GDM1 (cell line): Measurements from ENCODE around the gene PAX2.

ENCODE experiments used
- DNase-seq: peaks from one replicate; lab custom pipeline; 2025; lab: John Stamatoyannopoulos, UW

PAX2 gene

DNA sequence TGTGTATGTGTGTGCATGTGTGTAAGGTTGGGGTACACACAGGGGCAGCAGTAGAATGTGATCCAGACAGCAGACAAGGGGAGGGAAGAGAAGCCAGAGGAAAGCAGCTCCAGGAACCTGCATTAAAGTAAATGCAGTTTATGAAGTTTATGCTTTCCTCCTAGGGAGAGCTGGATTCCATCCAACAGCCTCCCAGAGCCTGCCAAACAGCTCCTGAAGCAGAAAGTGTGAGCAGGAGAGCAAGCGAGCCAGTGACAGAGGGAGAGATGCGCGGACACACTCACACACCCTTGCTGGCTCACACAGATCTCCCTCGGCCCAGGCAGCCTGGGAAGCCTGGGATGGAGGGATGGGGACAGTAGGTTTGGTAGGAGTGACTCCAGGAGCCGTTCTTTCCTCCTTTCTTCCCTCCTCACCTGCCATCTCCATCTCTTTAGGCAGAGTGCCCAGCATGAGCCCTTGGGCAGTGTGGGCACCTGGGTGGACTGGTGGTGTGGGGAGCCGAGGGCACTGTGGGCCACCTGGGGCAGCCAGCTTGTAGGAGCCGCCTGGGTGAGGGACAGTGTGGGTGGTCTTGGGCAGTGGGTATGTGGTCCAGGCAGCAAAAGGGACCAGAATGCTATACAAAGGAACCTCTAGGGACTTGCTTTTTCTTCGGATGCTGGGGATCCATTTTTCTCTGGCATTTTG is 46.1 kb downstream of the PAX2 start:
- no peak for DNase-seq

DNA sequence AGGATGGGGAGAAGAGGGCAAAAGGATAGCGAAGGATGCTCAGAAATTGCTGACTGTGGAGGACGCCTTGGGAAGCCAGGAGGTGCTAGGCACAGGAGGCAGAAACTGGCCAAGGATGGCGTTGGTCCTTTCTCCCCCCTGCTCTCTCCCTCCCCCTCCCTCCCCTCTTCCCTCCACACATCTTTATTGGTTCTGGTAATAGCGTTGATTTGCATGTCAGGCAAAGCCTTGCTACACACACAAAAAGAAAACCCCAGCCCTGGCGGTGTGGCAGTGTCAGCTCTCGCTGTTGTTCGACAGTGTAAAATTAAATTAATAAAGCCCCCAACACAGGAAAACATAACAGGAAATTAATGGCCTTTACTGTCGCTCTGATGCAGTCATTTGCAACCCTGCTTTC is 47.2 kb downstream of the PAX2 start:
- DNase-seq = no peak

DNA sequence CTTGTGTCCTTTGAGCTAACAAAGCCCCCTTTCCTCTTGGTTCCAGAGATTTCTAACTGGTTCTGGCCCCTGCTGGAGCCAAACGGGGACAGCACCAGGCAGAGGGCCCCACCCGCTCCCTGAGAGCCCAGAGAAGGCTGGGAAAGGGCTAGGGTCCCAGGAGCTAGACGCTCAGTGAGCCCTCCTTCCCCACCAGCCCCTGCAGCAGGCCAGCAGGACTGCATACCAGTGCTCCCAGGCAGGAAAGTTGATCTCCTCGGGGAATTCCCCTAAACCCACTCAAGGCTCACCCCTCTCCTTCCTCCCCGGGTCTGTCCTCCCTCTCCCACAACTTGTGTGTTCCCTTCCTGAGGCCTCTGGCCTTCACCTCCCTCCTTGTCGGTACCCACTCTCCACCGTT is 47.7 kb downstream of the PAX2 start:
- DNase-seq = no peak

DNA sequence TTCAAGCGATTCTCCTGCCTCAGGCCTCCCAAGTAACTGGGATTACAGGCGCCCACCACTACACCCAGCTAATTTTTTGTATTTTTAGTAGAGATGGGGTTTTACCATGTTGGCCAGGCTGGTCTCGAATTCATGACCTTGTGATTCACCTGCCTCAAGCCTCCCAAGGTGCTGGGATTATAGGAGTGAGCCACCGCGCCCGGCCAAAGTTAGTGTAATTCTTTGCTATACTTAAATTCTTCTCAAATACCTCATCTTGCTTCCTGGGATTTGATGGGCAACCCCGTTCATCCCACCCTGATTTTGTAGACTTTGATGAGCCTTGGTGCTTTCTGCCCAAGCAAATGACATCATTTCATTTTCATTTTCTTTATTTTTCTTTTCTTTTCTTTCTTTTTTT is 54.5 kb downstream of the PAX2 start:
- no peak for DNase-seq

DNA sequence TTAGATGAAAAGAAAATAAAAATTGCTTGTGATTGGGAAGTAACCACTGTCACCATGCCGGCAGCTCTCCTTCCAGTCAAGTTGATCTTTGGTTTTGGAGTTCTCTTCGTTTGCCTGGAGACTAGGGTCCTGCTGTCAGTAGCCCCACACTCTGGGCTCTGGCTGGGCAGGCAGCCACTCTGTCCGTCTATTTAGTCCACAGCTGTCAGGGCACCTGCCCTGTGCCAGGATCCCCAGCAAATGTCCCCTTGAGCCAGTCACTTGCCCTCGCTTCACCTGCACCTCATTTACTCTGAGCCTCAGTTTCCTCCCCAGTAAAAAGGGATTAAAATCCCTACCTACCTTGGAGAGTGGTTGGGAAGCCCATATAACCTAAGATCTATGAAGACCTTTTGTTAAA is 55.5 kb downstream of the PAX2 start:
- DNase-seq = no peak

DNA sequence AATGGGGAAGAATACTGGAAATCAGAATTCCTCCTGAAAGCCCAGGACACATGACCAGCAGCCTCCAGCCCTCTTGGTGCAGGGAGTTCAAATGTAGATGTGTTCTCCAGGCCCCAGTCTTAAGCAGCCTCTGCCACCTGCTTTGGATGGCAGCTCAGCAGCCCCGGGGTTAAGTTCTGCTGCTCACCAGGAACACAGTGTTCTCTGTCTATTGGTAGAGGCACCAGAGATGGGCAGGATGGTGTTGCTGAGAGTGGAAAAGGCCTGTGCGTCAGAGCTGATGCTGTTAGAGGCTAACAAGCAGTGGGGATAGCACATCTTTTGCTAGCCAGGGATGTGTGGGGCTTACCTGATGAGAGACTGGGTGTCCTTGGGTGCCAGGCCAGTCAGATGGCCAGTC is 56.8 kb downstream of the PAX2 start:
- DNase-seq = no peak

DNA sequence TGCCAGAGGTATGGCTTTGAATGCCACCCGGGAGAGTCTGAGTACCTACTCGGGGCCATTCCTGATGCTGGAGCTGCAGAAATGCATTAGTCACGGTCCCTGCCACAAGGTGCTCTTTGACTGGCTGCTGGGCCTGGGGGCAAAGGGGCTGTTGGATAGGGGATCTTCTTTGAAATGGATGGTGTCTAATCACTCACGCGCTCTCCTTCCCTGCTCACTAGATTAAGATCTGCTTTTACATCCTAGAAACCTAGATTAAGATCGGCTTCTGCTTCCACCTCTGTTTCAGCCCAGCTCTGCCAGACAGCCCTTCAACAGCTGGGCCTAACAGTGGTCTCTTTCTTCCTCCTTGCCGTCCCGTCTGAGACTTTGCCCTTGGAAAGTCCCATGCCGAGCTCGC is 57.2 kb downstream of the PAX2 start:
- DNase-seq = no peak

DNA sequence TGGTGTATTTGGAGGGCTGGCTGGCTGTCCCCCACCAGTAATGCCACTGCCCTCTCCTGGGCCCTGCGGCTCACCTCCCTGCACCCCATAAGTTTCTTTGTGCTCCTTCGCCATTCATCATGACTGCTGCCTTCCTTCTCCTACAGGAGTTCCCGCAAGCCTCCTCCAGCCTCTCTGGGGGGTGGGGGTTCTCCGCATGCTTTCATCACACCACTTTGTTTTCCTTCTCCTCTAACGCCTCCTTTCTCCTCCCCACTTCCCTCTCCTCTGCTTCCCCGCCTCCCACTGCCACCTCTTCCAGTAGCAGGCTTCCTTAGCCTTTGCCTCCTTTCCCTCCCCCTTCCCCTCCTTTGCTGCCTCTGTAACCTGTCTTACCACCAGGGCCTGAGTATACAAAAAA is 58.1 kb downstream of the PAX2 start:
- no peak for DNase-seq

DNA sequence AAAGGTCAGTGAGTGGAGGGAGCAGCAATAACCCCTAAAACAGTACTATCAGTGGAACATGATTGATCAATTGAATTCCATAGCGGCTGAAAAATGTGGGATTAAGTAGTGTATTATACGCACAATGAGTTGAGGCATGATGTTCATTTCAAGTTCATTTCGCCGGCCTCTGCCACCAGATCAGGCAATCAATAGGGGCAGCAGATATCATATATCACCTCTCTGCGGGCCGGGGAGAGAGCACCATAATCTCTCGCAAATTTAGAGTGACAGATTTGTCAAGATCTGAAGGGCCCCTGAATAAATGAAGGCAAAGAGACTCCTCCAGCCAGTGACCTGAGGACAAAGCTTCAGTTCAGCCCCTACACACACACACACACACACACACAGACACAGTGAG is 58.5 kb downstream of the PAX2 start:
- no peak for DNase-seq

DNA sequence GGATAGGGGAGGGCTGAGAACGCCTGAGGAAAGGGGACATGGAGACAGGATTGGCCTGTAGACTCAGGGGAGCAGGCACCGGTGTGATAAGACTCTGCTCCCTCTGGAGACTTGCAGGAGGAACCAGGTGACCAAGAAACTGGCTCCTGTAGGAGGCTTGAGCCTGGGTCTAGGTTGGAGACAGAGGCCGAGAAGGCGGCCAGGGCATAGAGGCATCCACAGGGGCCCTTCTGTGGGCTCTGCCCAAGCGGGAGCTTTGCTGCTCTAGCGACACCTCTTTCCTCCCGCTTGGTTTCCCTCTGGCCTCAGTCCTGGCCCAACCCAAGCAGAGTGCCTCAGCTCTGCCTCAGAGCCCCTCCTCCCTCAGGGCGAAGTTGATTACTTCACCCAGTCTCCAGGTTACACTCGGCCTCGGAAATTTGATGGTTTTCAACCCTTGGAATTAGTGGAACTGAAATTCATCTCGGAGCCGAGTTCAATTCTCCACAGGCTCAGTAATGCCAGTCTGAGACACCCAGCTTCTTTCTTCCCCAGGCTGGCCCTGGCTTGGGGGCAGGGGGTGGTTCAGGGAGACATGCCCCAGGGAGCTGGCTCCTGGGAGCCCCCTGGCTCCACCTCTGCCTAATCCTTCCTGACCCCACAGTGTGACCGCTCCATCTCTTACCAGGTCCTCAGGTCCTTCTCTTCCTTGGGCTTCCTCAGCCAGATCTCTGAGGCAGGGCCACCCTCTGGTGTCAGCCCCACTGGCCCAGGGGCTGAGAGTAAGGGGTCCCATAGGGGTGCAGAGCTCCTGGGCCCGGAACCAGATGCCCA is 60.4 kb downstream of the PAX2 start:
- DNase-seq = no peak

DNA sequence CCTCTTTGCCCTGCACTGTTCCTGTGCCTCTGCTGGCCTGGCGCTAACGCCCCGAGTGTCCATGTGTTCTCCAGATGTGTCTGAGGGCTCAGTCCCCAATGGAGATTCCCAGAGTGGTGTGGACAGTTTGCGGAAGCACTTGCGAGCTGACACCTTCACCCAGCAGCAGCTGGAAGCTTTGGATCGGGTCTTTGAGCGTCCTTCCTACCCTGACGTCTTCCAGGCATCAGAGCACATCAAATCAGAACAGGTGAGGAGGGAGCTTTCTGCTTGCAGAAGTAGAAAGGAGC is 60.9 kb downstream of the PAX2 start:
- DNase-seq = no peak

DNA sequence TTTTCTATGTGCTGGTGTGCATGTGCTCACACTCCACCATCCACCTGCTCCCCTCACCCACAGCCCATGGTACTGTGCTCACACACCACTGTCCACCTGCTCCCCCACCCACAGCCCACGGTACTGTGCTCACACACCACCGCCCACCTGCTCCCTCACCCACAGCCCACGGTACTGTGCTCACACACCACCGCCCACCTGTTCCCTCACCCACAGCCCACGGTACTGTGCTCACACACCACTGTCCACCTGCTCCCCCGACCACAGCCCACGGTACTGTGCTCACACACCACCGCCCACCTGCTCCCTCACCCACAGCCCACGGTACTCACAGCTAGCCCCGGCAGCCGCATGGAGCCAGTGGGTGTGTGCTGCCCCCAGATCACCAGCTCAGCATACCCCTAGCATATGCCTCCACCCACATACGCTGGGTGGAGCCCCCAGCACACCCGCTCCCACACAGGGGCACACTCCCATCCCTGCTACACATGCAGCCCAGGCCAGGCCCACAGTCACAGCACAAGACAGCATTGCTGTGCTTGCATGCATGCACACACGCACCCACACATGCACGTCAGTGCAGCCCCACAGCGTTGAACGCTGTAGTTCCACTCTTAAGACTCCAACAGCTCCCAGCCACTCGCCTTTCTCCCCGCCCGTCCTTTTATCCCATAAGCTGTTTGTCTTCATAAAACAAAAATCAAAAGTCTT is 62.0 kb downstream of the PAX2 start:
- no peak for DNase-seq

DNA sequence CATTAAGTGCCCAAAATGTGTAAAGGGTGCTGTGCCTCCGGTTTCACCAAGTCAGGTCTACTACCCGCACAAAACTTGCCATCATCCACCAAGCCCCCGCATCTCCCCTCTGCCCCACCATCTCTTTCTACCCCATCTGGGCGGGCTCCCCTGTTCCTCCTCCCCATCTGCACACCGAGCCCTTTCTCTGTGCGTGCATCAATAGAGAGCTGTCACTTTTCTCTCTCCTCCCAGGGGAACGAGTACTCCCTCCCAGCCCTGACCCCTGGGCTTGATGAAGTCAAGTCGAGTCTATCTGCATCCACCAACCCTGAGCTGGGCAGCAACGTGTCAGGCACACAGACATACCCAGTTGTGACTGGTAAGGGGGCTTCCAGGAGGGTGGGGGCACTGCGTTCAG is 63.5 kb downstream of the PAX2 start:
- no peak for DNase-seq

DNA sequence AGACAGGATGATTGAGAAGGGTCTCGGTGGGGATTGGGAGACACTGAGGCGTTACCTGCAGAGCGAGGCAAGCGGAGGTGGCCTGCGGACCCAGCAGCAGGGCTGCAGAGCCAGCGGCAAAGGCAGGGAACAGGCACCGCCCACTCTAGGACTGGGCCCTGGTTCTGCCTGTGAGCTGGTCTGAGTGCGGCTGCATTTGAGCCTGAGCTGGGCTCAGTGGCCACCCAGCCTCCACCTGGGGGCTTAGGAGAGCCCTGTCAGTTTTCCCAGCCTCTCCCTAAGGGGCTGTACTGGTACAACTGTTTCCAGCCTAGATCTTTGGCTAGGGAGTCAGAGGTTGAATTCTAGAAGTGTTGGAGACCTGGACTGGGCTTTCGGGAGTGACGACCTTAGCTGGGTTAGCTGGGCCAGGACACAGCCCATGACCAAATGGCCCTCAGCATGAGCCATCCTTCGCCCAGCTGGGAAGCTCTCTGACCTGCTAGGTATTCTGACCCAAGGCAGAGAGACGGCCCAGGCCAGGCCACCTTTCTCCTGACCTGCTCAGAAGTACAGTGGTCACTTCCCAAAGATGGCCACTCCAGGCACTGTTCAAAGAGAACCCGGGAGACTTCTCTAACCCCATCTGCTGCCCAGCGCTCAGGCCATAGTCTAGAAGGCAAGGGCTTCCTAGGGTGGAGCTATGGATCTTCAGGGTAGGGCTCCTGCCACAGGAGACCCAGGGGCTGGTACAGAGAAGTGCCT is 64.9 kb downstream of the PAX2 start:
- DNase-seq = no peak

DNA sequence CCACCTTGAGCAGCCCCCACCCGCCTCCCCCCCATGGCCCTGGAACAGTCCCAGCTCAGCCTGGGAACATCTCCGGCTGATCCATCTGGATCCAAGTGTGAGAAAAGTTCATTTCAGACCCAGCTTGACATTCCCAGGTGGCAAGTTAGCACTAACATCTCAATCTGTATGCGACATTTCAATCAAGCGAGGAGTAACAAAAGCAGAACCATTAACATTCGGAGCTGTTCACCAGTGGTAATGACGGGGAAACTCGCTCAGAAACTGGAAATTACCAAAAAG is 65.4 kb downstream of the PAX2 start:
- DNase-seq = no peak

DNA sequence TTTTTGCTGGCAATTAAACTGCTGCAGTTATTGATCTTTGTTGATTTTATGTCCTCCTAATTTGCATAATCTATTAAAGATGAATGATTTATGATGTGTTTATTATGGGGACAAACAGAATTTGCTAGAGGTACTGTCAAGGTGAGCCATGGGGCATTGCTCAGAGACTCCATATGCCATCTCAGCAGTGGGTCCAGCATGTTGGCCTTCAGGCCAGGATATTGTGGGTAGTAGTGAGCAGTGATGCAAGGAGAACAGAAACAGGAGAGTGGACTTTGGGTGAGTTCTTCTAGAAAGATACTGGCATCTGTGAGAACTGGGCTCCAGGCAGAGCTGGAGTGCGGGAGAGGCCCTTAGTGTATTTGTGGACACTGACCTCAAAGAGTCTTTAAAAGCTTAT is 65.9 kb downstream of the PAX2 start:
- no peak for DNase-seq

DNA sequence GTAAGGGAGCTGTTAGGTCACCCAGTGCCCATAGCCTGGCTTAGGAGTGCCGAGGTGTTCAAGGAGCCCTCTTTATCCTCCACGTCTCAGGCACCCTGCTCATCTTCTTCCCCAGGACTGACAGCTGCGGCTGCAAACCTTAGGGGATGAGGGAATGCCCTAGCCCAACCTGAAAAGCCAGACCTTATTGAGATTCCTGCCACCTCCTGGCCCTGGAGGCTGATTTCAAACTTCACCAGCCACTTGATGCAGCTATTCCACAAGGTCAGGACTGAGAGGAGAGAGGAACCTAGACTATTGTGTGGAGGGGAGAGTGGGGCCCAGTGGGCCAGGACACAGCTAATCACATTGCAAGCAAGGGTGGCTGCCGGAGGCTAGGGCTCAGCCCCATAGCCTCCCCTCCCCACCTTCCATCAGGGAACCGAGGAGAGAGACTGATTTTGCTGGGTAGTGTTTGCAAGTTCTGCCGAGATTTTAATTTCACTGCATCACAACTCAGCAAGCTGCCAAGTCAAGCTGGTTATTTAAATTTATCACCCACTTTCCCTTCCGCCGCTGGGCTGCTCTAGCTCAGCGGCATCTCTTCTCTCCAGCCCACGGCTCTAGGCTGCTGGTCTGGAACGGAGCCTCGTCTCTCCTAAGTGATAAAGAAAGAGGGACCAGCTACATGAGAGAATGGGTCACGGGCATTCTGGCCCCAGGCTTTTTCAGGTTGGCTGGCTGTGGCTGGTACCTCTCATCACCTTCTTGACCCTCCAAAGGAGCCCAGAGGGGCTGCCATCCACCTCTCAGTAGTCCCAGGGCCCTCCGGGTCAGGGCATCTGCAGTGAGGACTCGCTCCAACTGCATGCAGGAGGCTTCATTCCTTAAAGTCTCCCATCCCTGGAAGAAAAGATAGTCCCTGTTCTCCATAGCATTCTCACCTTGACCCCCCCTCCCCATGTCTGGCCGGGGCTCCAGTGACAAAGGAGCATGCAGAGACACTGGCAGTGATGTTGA is 66.7 kb downstream of the PAX2 start:
- DNase-seq = no peak

DNA sequence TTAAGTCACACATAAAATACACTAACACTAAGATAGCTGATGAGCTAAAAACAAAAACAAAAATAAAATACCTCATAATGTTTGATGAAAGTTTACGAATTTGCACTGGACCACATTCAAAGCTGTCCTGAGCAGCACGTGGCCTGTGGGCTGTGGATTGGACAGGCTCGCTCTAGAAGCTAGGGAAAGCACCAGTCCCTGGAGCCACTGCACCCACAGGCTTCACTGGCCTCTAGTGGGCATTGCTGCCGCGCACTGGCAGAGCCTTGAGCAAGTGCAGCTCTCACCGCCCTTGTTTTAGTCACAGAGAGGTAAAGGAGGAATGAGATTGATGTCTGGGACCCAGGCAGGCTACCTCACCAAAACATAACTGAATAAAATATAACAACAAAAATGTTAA is 67.6 kb downstream of the PAX2 start:
- DNase-seq = no peak

DNA sequence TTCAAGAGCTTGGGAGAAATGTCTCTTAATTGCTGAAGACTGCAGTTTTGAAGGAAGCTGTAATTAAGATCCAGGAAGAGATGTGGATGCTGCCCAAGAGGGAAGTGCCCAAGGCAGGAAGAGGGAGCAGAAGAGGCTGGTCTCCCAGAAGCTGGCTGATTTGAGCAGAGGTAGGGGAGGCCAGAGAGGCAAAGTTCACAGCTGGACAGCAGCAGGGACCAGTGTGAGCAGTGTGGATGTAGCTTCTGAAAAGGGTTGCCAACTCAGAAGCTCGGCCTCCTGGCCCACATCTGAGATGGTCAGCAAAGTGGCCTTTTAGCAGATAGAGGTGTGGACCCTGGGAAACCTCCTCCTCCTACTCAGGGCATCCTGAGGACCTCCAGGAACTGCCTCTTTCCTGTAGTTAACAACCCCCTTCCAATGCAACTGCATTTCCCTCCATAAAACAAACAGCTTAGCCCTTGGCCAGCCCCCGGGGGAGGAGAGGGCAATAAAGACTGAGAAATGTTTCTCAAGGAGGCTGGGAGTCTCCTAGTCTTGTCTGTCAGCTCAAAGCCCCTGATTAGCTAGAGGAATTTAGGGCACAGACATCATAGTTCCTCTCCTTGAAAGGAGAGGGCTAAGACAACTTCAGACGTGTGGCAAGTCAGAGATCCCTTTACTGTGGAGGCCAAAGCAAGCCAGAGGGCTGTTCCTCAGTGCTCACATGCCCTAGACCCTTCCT is 69.5 kb downstream of the PAX2 start:
- DNase-seq = no peak

DNA sequence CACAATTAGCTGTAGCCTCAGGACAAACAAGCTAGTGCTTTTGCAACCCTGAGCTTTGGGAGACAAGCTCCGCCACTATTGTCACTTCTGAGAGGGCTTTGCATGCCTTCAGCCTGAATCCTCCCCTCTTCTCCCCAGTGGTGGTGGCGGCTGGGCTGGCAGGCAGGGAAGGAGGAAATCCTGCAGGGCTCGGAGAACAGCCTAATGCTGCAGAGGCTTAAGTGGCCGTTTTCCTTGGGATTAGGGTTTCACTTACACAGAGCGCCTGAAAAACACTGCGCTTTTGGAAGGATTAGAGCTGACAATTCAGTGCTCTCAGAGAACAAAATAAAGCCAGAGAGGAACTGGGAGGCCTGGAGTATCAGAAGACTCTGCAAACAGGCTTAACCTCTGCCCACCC is 71.3 kb downstream of the PAX2 start:
- no peak for DNase-seq

DNA sequence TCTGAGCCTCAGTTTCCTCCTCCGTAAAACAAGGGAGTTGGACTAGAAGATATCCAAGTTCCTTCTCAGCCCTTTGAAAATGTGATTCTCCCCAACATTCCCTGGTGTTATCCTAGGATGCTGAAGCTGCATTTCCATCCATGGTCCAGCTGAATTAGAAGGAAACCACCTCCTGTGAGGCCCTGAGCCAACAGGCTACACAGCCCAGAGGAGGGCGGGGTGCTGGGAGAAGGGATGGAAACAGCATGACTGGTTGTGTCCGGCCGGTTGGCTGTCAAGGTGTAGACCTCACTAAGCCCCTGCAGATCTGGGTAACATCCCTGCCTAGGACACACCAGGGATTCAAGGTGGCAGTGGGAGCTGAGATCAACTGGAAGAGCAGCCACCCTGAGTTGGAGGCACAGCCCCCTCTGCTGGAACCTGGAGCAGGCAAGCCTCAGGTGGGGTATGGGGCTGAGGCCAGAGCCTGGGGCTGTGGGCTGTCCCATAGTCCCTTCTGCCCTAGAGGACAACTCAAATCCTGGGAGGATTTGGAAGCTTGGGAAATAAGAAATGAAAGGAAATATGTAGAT is 72.0 kb downstream of the PAX2 start:
- DNase-seq = no peak
